Loucy (cell line): ENCODE measurements around the gene VAT1.

Experiments
- H2AFZ ChIP-seq: fragments of 200-600 bp; sonication (generic); 2 replicates; pipeline ENCODE4 v1.6.0; 2016; ENCODE audit warnings: antibody characterized with exemption, mild to moderate bottlenecking, low read length, moderate library complexity
- H3F3A ChIP-seq: fragments of 200-600 bp; 2 replicates; pipeline ENCODE4 v1.6.0; 2016; ENCODE audit warnings: antibody characterized with exemption, low read depth, mild to moderate bottlenecking
- H3K27me3 ChIP-seq: fragments of 200-600 bp; sonication (generic); 2 replicates; pipeline ENCODE4 v1.6.1; 2014; ENCODE audit warnings: low read length, mild to moderate bottlenecking; ENCODE audit not compliant: insufficient read depth, poor library complexity, severe bottlenecking
- H3K36me3 ChIP-seq: fragments of 200-600 bp; sonication (generic); 2 replicates; pipeline ENCODE4 v1.6.1; 2016; ENCODE audit warnings: low read length; ENCODE audit not compliant: insufficient read depth
- H3K4me1 ChIP-seq: fragments of 200-600 bp; sonication (generic); 2 replicates; pipeline ENCODE4 v1.5.1; 2014; ENCODE audit warnings: low read length, mild to moderate bottlenecking; ENCODE audit not compliant: insufficient read depth, poor library complexity, severe bottlenecking
- H3K4me2 ChIP-seq: fragments of 200-600 bp; sonication (generic); 2 replicates; pipeline ENCODE4 v1.6.0; 2014; ENCODE audit warnings: antibody characterized with exemption, low read length, low read depth, mild to moderate bottlenecking; ENCODE audit not compliant: poor library complexity, severe bottlenecking
- H3K4me3 ChIP-seq: fragments of 200-600 bp; sonication (generic); 2 replicates; pipeline ENCODE4 v1.5.1; 2014; ENCODE audit warnings: low read length, mild to moderate bottlenecking, mixed read lengths; ENCODE audit not compliant: poor library complexity, severe bottlenecking
- H3K79me2 ChIP-seq: fragments of 200-600 bp; sonication (generic); 2 replicates; pipeline ENCODE4 v1.6.1; 2014; ENCODE audit warnings: low read length; ENCODE audit not compliant: insufficient read depth
- H3K9ac ChIP-seq: fragments of 200-600 bp; sonication (generic); 2 replicates; pipeline ENCODE4 v1.6.0; 2014; ENCODE audit warnings: mild to moderate bottlenecking, low read depth, low read length, moderate library complexity; ENCODE audit not compliant: poor library complexity, severe bottlenecking
- H3K9me2 ChIP-seq: fragments of 200-600 bp; sonication (generic); replicated peaks from 2 replicates; pipeline ENCODE4 v1.6.1; 2016; ENCODE audit warnings: low read depth, low read length, mixed read lengths
- H3K9me3 ChIP-seq: fragments of 200-600 bp; sonication (generic); 2 replicates; pipeline ENCODE4 v1.6.1; 2014; ENCODE audit warnings: mild to moderate bottlenecking, antibody characterized with exemption, low read length, low read depth; ENCODE audit not compliant: insufficient read depth
- H4K20me1 ChIP-seq: fragments of 200-600 bp; sonication (generic); 2 replicates; pipeline ENCODE4 v1.6.0; 2014; ENCODE audit warnings: antibody characterized with exemption, low read length, mild to moderate bottlenecking; ENCODE audit not compliant: insufficient read depth, poor library complexity, severe bottlenecking
- CTCF ChIP-seq: fragments of 200-600 bp; sonication (generic); conservative IDR thresholded peaks from 2 replicates; pipeline ENCODE4 v1.5.1; 2014; ENCODE audit warnings: mild to moderate bottlenecking, antibody characterized with exemption, low read length
- EZH2phosphoT487 ChIP-seq: fragments of 200-600 bp; IDR thresholded peaks from 2 replicates; pipeline ENCODE4 v1.6.1; 2018; ENCODE audit warnings: antibody characterized with exemption, mild to moderate bottlenecking, moderate library complexity, borderline replicate concordance

Gene VAT1

GRCh38 chr17:43014649-43015542, 7.3 kb downstream of the VAT1 start:
- no peaks in the 10 kb centered on the region for H3F3A ChIP-seq
- H4K20me1 ChIP-seq: peaks cover 14% of the 10 kb centered on the region
- H3K9me2 ChIP-seq: no peaks in the 10 kb centered on the region
- H3K79me2 ChIP-seq: peaks cover 27% of the 10 kb centered on the region
- peaks cover 27% of the 10 kb centered on the region; the same call in 1 of the 2 replicates for H3K36me3 ChIP-seq
- no peak overlapping the region for H3K4me3 ChIP-seq
- TF ChIP-seq CTCF (no peak), EZH2phosphoT487 (no peak)
- H3K27me3 ChIP-seq: no peaks in the 10 kb centered on the region
- no peaks in the 10 kb centered on the region for H3K9me3 ChIP-seq
- H3K4me1 ChIP-seq: peaks cover 18% of the 10 kb centered on the region
- no peak overlapping the region for H3K4me2 ChIP-seq
- no peak overlapping the region for H2AFZ ChIP-seq
- H3K9ac ChIP-seq: no peak overlapping the region

GRCh38 chr17:43014020-43014648, 8.1 kb downstream of the VAT1 start:
- peaks cover 7% of the 10 kb centered on the region for H4K20me1 ChIP-seq
- TF ChIP-seq CTCF (no peak), EZH2phosphoT487 (no peak)
- no peak overlapping the region for H3K4me2 ChIP-seq
- no peak overlapping the region for H3K4me3 ChIP-seq
- peaks cover 12% of the 10 kb centered on the region for H3K4me1 ChIP-seq
- no peaks in the 10 kb centered on the region for H3K9me2 ChIP-seq
- peaks cover 27% of the 10 kb centered on the region; the same call in 1 of the 2 replicates for H3K36me3 ChIP-seq
- peaks cover 20% of the 10 kb centered on the region; the same call in 1 of the 2 replicates for H3K79me2 ChIP-seq
- H2AFZ ChIP-seq: no peak overlapping the region
- no peaks in the 10 kb centered on the region for H3F3A ChIP-seq
- no peaks in the 10 kb centered on the region for H3K27me3 ChIP-seq
- H3K9me3 ChIP-seq: no peaks in the 10 kb centered on the region
- no peak overlapping the region for H3K9ac ChIP-seq

DNA sequence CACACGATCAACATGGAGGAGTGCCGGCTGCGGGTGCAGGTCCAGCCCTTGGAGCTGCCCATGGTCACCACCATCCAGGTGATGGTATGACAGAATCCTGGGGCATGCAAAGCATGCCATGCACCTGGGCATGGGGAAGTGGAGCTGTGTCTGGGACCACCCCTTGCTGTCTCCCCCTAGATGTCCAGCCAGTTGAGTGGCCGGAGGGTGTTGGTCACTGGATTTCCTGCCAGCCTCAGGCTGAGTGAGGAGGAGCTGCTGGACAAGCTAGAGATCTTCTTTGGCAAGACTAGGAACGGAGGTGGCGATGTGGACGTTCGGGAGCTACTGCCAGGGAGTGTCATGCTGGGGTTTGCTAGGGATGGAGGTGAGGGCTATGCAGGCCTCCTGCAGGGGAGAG, 8.9 kb downstream of the VAT1 start:
- Histone ChIP-seq H3K27me3 (no peaks in the 10 kb centered on the region), H3K9me3 (no peaks in the 10 kb centered on the region), H3K9me2 (no peaks in the 10 kb centered on the region), H3K4me3 (no peak overlapping the region), H3K9ac (no peak overlapping the region), H3K4me2 (no peak overlapping the region), H2AFZ (no peak overlapping the region), H3F3A (no peaks in the 10 kb centered on the region), H3K79me2 (peaks cover 12% of the 10 kb centered on the region; the same call in 1 of the 2 replicates), H4K20me1 (no peaks in the 10 kb centered on the region), H3K4me1 (peaks cover 3% of the 10 kb centered on the region), H3K36me3 (peaks cover 27% of the 10 kb centered on the region; the same call in 1 of the 2 replicates)
- TF ChIP-seq EZH2phosphoT487 (no peak), CTCF (no peak)
